HG03064 (cell line): ENCODE data around the gene REN.

ENCODE experiments used
- ATAC-seq: cut with Tn5 transposase; IDR thresholded peaks from one replicate; pipeline ENCODE4 v1.9.1; 2021; ENCODE audit warnings: low read depth; ENCODE audit not compliant: unreplicated experiment

Gene REN

DNA sequence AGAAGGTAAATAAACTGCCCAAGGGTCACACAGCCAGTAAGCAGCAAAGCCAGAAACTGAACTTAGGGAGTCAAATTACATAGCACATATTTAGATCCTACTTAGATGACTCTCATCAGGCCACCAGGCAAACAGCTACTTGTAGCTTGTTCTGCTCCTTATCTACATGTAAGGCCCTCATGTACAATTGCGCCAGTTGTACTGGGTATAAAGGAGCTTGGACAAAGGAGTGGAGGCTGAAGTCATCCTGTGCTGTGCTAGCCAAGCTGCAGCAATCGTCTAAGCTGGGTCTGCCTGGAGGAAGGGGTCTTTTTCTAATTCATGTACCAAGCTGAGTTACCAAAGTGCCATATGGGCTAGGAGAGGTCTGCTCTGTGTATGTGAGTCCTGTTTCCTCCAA lies 27.0 kb downstream of the REN start:
- ATAC-seq = no peak

GRCh38 chr1:204136814-204137213 lies 29.3 kb downstream of the REN start:
- no peak for ATAC-seq

- no peak for ATAC-seq
Measured at GRCh38 chr1:204134103-204134502, 32.0 kb downstream of the REN start.

GRCh38 chr1:204132718-204133117 lies 33.4 kb downstream of the REN start:
- no peak for ATAC-seq

DNA sequence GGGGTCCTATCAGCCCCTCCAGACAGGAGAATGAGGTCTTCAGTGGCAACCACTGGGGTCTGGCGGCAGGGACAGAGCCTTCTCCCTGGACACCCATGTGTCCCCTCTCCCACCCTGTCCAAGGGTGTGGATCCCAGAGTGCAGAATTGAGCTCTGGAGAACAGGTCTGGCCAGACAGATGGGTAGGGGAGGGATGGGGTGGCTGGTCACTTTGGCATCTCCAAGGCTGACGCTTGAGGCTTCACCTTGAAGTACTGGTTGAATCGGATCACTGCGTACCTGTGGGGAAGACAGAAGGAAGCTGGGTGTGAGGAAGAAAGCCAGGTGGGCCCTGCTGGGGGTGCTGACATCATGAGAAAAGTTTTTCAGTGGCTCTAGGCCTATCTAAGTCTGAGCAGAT lies 34.2 kb downstream of the REN start:
- no peak for ATAC-seq

- ATAC-seq = no peak
Measured at GRCh38 chr1:204130981-204131892, 34.9 kb downstream of the REN start.

DNA sequence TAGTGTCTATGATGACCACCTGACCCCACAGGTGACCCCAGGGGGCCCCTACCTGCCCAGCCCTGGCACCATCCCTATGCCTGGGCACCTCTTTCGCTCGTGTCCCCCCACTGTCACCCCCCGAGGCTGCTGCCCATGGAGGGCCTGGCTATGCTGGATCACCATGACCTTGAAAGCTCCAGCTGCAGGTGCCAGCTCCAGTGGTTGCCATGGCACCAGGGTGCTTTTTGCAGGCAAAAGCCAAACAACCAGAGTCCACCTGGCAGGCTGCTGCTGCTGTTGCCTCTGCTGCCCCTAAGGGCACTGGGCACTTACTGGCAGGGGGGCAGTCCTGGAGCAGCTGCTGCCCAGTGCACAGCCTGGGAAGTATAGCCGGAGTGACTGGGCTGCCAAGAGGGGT lies 36.0 kb downstream of the REN start:
- ATAC-seq = no peak

GRCh38 chr1:204128964-204129896 lies 36.9 kb downstream of the REN start:
- no peak for ATAC-seq

GRCh38 chr1:204128464-204128963 lies 37.6 kb downstream of the REN start:
- no peak for ATAC-seq

GRCh38 chr1:204127597-204128242 lies 38.4 kb downstream of the REN start:
- no peak for ATAC-seq

DNA sequence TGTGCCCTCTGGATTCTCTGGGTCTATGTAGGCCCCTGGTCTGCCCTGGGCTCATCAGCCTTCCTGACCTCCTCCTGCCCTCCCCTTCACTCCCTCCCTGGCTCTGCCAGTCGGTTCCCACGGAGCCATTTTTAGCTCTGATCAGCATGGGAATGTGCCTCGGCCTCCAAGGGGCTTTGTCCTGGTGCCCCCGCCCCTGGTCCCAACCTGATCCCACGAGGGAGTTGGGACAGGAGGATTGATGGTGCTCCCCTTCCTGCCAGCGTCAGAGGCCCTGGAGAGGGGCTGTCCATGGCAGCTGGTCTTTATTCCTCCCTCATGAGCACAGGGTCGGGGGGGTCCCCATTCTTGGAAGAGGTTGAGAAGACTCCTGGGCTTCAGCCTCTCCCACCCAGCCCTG lies 39.2 kb downstream of the REN start:
- ATAC-seq = no peak

DNA sequence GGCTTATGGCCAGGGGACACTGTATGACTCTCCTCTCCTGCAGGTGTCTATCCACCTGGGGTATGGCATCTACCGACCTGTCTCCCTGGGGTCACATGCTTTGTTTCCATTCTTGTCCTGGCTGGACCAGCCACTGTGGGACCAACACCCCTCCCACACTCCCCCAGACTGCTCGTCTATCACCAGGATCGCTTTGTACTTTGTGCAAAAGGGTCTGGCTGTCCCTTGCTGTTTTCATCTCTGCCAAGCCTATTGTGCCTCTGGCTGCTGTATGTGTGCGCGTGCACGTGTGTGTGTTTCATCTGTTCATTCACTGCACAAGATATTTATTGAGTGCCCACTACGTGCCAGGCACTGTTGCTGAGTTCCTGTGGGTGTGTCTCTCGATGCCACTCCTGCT lies 39.8 kb downstream of the REN start:
- ATAC-seq = no peak

DNA sequence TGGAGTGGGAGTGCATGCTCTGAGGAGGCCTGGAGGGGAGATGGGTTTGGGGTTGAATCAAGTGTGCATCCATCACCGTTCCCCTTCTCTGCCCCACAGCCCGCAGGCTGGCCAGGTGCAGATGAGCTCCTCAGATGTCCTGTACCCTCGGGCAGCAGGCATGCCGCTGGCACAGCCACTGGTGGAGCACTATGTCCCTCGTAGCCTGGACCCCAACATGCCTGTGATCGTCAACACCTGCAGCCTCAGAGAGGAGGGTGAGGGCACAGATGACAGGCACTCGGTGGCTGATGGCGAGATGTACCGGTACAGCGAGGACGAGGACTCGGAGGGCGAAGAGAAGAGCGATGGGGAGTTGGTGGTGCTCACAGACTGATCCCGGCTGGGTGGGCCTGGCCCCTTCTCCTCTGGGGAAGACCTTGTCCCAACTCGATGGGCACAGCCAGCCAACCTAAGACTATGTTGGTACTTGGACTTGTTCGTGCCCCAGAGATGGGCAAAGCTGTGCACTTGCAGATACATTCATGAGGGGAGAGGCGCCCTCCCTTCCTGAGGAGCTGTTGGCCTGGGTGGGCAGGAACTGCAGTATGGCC lies 40.3 kb downstream of the REN start:
- ATAC-seq = no peak

- no peak for ATAC-seq
Measured at GRCh38 chr1:204124639-204125038, 41.5 kb downstream of the REN start.

GRCh38 chr1:204123376-204123775 lies 42.8 kb downstream of the REN start:
- no peak for ATAC-seq

DNA sequence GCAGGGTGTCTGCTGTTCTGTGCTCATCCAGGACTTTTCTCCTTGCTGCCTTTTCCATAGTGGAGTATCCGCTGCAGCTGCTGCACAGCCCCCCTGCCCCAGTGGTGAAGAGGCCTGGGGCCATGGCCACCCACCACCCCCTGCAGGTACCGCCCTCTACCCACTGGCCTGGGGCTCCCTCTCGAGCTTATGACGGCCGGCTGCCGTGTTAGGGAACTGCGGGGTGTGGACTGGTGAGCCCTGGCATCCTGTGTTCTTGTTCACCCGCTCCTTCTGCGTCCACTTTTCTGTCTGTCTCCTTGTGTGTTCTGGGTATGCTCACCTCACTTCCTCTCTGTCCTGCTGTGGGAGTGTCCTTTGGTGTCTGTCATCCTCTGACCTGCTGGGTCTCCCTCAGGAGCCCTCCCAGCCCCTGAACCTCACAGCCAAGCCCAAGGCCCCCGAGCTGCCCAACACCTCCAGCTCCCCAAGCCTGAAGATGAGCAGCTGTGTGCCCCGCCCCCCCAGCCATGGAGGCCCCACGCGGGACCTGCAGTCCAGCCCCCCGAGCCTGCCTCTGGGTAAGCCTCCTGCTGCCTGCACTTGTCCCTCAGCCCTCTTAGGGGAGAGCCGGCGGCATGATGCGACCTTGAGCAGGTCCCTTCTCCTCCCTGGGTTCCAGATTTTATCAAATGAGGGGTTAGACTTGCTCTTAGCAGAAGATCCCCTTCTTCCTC lies 44.1 kb downstream of the REN start:
- ATAC-seq = no peak

DNA sequence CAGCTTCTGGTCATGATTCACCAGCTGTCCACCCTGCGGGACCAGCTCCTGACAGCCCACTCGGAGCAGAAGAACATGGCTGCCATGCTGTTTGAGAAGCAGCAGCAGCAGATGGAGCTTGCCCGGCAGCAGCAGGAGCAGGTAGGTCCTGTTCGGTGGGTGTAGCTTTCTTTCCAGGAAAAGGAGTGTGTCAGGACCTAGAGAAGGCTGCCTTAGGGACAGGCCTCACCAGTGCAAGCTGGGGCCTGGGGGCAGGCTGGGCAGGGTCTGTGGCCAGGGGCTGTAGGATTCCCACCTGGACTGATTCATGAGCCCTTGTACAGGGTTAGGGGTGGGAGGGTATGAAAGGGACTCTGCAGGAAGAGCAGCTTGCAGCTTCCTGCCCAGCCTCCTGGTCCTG lies 49.6 kb downstream of the REN start:
- ATAC-seq = no peak

GRCh38 chr1:204115116-204115515 lies 51.0 kb downstream of the REN start:
- no peak for ATAC-seq

DNA sequence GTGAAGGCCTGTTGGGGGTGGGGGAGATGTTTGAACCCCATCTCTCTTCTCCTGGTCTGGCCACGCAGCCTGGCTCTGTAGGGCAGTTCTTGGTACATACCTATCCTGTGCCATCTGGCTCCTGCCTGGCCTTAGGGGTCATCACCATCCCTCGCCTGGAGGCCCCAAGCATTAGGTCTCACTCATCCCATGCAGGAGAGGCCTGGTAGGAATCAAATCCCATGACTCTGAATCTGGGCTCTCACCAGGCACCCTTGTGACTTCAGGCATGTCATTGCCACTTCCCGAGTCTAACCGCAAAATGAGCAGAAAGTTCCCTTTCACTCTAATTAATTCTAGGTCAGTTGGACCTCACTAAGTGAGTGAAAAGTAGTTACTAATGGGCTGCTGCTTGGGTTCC lies 51.5 kb downstream of the REN start:
- ATAC-seq = no peak

DNA sequence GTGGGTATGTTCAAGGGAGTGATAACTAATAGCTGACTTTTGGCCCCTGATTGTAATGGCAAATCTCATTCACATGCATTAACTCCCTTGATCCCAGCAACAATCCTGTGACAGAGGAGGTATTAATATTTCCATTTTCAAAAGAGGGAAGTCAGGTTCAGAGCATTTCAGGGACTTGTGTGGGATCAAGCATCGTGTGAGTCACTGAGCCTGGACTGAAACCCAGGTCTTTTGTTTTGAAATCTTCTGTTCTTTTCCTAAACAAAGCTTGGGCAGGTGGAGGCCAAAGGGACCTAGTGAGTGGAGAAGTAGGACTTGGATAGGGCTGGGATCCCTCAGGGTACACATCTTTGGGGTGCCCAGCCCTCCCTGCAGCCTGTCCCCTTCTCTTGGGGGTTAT lies 52.2 kb downstream of the REN start:
- ATAC-seq = no peak
